ENCODE results near the gene SCAMP4. TPM values are rescaled to one million over a fixed set of nuclear protein-coding genes. Genes with fewer than 3 reads are reported as not detected.

Gene SCAMP4
- total and polyA plus RNA-seq, 9 of the 15 experiments (the other 6 are each of a cell fraction or from before 2014, with no cell fraction given) = 0.81 to 45.9 (median 12.8) TPM

GRCh38 chr19:1864480-1865171, 40.6 kb upstream of the SCAMP4 start (continued):
- 0 out of 4 replicates have a peak, but pooled peaks of 1 of the 2 experiments have one; percentile 17 for TF ChIP-seq ZMIZ1 (IDR thresholded peaks at IDR 0.05; ENCODE audit: low read depth in 2 of 2, low read length in 2 of 2)
- no peak for TF ChIP-seq KAT7 (CRISPR knock-in tag; IDR thresholded peaks at IDR 0.05; ENCODE audit: borderline replicate concordance)
- peak; percentile 38 for TF ChIP-seq BHLHE40 (IDR thresholded peaks at IDR 0.05; ENCODE audit: low read length)
- peak; percentile 34; the same call in 1 of the 2 replicates for TF ChIP-seq SP1 (CRISPR knock-in tag; IDR thresholded peaks at IDR 0.05)
- TF ChIP-seq ZBTB7A (IDR thresholded peaks at IDR 0.05; ENCODE audit: borderline replicate concordance, control insufficient read depth, low read depth, low read length) = peak; percentile 92
- TF ChIP-seq FOXK2 (conservative IDR thresholded peaks at IDR 0.05 in 1 of 2, IDR thresholded peaks at IDR 0.05 in 1 of 2; ENCODE audit: low read depth in 2 of 2) = no peak
- TF ChIP-seq GTF2E2 (tag; IDR thresholded peaks at IDR 0.05) = peak; percentile 59; the same call in 1 of the 2 replicates
- TF ChIP-seq, protein P1, sequence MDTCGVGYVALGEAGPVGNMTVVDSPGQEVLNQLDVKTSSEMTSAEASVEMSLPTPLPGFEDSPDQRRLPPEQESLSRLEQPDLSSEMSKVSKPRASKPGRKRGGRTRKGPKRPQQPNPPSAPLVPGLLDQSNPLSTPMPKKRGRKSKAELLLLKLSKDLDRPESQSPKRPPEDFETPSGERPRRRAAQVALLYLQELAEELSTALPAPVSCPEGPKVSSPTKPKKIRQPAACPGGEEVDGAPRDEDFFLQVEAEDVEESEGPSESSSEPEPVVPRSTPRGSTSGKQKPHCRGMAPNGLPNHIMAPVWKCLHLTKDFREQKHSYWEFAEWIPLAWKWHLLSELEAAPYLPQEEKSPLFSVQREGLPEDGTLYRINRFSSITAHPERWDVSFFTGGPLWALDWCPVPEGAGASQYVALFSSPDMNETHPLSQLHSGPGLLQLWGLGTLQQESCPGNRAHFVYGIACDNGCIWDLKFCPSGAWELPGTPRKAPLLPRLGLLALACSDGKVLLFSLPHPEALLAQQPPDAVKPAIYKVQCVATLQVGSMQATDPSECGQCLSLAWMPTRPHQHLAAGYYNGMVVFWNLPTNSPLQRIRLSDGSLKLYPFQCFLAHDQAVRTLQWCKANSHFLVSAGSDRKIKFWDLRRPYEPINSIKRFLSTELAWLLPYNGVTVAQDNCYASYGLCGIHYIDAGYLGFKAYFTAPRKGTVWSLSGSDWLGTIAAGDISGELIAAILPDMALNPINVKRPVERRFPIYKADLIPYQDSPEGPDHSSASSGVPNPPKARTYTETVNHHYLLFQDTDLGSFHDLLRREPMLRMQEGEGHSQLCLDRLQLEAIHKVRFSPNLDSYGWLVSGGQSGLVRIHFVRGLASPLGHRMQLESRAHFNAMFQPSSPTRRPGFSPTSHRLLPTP (IDR thresholded peaks at IDR 0.05; ENCODE audit: borderline replicate concordance, extremely low read depth, insufficient read length) = no peak
- 0 out of 2 replicates have a peak, but pooled peaks have one; percentile 26 for TF ChIP-seq CREB3L1 (IDR thresholded peaks at IDR 0.05; ENCODE audit: borderline replicate concordance, low read depth)
- no peak for TF ChIP-seq EWSR1 (IDR thresholded peaks at IDR 0.05; ENCODE audit: borderline replicate concordance, low read depth, partially characterized antibody)
- TF ChIP-seq SUPT5H (IDR thresholded peaks at IDR 0.05) = 0 out of 2 replicates have a peak, but pooled peaks have one; percentile 53
- peak; percentile 62 for TF ChIP-seq ZNF592 (IDR thresholded peaks at IDR 0.05)

All from K562 (cell line).